Fibroblast of the aortic adventitia (primary cell): ENCODE measurements around the gene SGO2. TPM values are rescaled to one million over a fixed set of nuclear protein-coding genes. Genes with fewer than 3 reads are reported as not detected.

Experiments
- DNase-seq: peaks from one replicate; pipeline ENCODE4 v3.0.0-alpha.2; 2010; ENCODE audit warnings: low read depth
- H3K4me3 ChIP-seq: 2 replicates; pipeline ENCODE4 v1.5.1; 2011; ENCODE audit warnings: low read depth, mild to moderate bottlenecking, control low read depth, low read length, moderate library complexity
- CTCF ChIP-seq: IDR thresholded peaks from 2 replicates; pipeline ENCODE4 v1.5.1; 2011; ENCODE audit warnings: mild to moderate bottlenecking, low read length, control low read depth, inconsistent platforms; ENCODE audit not compliant: insufficient read depth
- total RNA-seq: library from RNA; depleted of rRNA; stranded (reverse); fragments of >200 nt; gene quantifications from 2 replicates; pipeline ENCODE4 v1.2.3, GENCODE V29; 2012; ENCODE audit warnings: low replicate concordance

Gene SGO2
- total RNA-seq, 1 donor: 23.3 TPM

GRCh38 chr2:200498402-200499162 lies 27.4 kb upstream of the SGO2 start:
- no peak overlapping the region for H3K4me3 ChIP-seq
- no peak for DNase-seq
- TF ChIP-seq CTCF: no peak

DNA sequence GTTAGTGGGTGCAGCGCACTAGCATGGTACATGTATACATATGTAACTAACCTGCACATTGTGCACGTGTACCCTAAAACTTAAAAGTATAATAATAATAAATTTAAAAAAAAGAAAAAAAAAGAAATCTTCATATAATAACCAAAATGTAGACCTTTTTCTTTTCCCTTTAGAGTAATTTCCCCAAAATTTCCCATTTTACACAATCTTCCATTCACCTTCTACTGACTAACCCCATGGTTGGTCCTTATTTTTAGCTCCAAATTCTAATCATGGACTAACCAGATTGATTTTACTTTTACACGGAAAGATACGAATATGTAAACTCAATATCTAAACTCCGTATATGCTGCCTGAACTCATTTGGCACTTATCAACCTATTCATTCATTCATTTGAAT lies 23.8 kb upstream of the SGO2 start:
- no peak for DNase-seq
- no peak for TF ChIP-seq CTCF
- no peak overlapping the region for H3K4me3 ChIP-seq

DNA sequence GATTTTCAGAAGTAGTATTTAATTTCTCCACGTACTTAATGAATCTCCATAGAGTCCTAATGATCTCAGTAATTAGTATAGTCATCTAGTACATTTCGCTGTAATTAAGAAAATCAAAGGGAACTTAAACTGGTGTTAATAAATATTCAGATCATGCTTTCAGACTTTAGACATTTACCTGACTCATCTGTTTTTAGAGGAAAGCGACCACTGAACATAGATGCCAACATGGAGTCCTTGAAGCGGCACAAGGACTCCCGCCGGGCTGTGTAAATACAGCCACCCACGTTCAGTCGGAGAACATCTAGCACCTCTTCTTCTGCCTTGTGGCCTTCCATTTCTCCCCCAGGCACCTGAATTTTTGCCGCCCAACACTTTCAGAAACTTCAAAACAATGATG lies 19.3 kb upstream of the SGO2 start:
- no peak for DNase-seq
- no peak for TF ChIP-seq CTCF
- no peak overlapping the region for H3K4me3 ChIP-seq

- no peak overlapping the region for H3K4me3 ChIP-seq
- no peak for TF ChIP-seq CTCF
- no peak for DNase-seq
Measured at GRCh38 chr2:200507179-200507578, 18.8 kb upstream of the SGO2 start.

- no peak for TF ChIP-seq CTCF
- peak overlapping the region; percentile 75 for H3K4me3 ChIP-seq
- no peak for DNase-seq
Measured at GRCh38 chr2:200509235-200509611, 16.8 kb upstream of the SGO2 start.

DNA sequence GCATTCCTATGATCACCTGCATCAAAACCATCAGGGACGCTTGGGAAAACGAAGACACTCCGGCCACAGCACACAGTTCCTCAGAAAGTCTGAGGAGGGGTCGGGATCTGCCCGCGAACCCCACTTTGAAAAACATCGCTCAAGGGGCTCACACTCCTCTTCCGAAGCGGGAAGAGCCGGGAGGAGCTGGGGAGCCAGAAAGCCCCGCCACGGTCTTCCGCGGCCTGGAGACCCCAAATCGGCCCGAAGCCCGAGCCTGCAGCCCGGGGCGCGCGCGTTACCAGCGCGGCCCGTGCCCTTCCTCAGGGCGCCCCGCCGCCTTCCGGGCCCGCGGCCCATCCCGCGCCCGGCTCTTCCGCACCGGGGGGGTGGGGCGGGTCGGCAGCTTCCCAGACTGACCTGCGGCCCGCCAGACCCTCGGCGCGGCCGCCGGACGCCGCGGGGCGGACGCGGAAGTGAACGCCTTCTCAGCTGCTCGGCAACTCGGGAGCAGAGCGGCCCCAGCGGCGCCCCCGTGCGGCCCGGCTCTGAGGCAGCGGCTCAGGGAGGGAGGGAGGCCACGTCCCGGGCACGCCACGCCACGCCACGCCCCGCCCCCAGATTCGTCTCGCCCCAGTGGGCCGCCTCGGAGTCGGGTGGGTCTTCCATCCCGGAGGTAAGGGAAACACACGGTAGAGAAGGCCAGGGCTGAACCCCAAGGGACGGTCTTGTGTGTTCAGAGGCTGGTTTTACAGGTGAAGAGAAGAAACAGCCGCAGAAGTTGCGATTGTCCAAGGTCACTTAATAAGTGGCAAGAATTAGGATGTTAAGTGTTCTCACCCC lies 16.2 kb upstream of the SGO2 start, which contains the start of gene KCTD18:
Gene KCTD18 (minus strand): TSS at position 457 of the 822 bp plus-strand sequence. CDS start 3,052 bp downstream, outside the sequence.
- H3K4me3 ChIP-seq: peak within 1 kb of the TSS; percentile 75
- TF ChIP-seq CTCF: peak; percentile 71
- peak; percentile 77 for DNase-seq
